HepG2 (cell line): ENCODE measurements around the gene ZNF22. TPM values are rescaled to one million over a fixed set of nuclear protein-coding genes. Genes with fewer than 3 reads are reported as not detected.

Experiments used
- ATAC-seq: fragments of 200-7000 bp; cut with Tn5 transposase; 3 replicates; pipeline ENCODE4 v1.9.1; 2020; ENCODE audit warnings: mild to moderate bottlenecking, moderate library complexity
- BruUV-seq: library from RNA; stranded (reverse); fragments of 400-500 nt; replicated peaks from 2 replicates; lab custom pipeline; 2021; lab: Mats Ljungman, UMichigan
- CTCF ChIA-PET: fragments of 300-600 bp; formaldehyde crosslinking; extraction: SDS; loops from one replicate; lab custom pipeline; 2021; ENCODE audit warnings: low total read pairs, inconsistent platforms, low intra/inter-chr PET ratio; lab: Yijun Ruan, JAX
- POLR2A ChIA-PET: fragments of 350-600 bp; sonication (Branson Sonifier 250); formaldehyde crosslinking; loops from one replicate; lab custom pipeline; 2020; ENCODE audit warnings: antibody characterized with exemption, inconsistent platforms; lab: Yijun Ruan, JAX
- DNase-seq: peaks from one replicate; pipeline ENCODE4 v3.0.0-alpha.2; 2015; ENCODE audit warnings: low spot score
- FAIRE-seq: peaks from 3 replicates; lab custom pipeline; 2011; peaks lifted over from hg19 to GRCh38; lab: Jason Lieb, UNC
- H2AFZ ChIP-seq: one replicate; pipeline ENCODE4 v1.6.1; 2011; ENCODE audit warnings: low read length, inconsistent platforms
- H3K27ac ChIP-seq: fragments of 300-600 bp; 3 replicates; pipeline ENCODE4 v1.8.0; 2011; ENCODE audit warnings: mixed run types, mild to moderate bottlenecking, mixed read lengths, low read length, inconsistent platforms; ENCODE audit not compliant: insufficient read depth; ENCODE audit errors: extremely low read length
- H3K27me3 ChIP-seq, 2 experiments: fragments of 200-600 bp in 1 of 2; 2 replicates in 1 of 2; 3 replicates in 1 of 2; pipeline versions ENCODE4 v1.6.0 to v1.8.0; 2011; ENCODE audit warnings: low read length in 2 of 2, mild to moderate bottlenecking in 2 of 2, moderate library complexity in 2 of 2, inconsistent platforms in 1 of 2; ENCODE audit not compliant: insufficient read depth in 2 of 2, control insufficient read depth in 1 of 2
- H3K36me3 ChIP-seq, 2 experiments: fragments of 200-600 bp in 1 of 2; replicated peaks in 1 of 2; 2 replicates in 1 of 2; 3 replicates in 1 of 2; pipeline versions ENCODE4 v1.5.1 to v1.8.0; 2011; ENCODE audit warnings: low read length in 2 of 2, inconsistent platforms in 1 of 2; ENCODE audit not compliant: insufficient read depth in 2 of 2, control insufficient read depth in 1 of 2
- H3K4me1 ChIP-seq: 2 replicates; pipeline ENCODE4 v1.5.1; 2012; ENCODE audit warnings: low read length, inconsistent platforms; ENCODE audit not compliant: insufficient read depth
- H3K4me2 ChIP-seq: 2 replicates; pipeline ENCODE4 v1.6.0; 2011; ENCODE audit warnings: low read depth, low read length, inconsistent platforms
- H3K4me3 ChIP-seq, 3 experiments: fragments of 200-600 bp in 1 of 3; sonication (generic), shearing (Covaris generic) in 1 of 3; replicated peaks in 1 of 3; 2 replicates each; pipeline ENCODE4 v1.5.1; 2011 to 2016; ENCODE audit warnings: low read length in 3 of 3, inconsistent platforms in 2 of 3, low read depth in 2 of 3, mild to moderate bottlenecking in 2 of 3, control low read depth in 1 of 3, mixed read lengths in 1 of 3; ENCODE audit not compliant: insufficient read depth in 1 of 3
- H3K79me2 ChIP-seq: one replicate; pipeline ENCODE4 v1.6.1; 2011; ENCODE audit warnings: low read length, inconsistent platforms; ENCODE audit not compliant: insufficient read depth
- H3K9ac ChIP-seq: 2 replicates; pipeline ENCODE4 v1.6.0; 2011; ENCODE audit warnings: mild to moderate bottlenecking, low read depth, low read length, inconsistent platforms; ENCODE audit not compliant: insufficient read depth
- H3K9me3 ChIP-seq: 2 replicates; pipeline ENCODE4 v1.5.1; 2012; ENCODE audit warnings: mild to moderate bottlenecking, low read length
- H4K20me1 ChIP-seq: 2 replicates; pipeline ENCODE4 v1.6.0; 2011; ENCODE audit warnings: inconsistent platforms, mild to moderate bottlenecking, low read length, moderate library complexity; ENCODE audit not compliant: insufficient read depth
- AHDC1 ChIP-seq: sonication (generic); formaldehyde crosslinking; IDR thresholded peaks from 2 replicates; pipeline ENCODE4 v1.5.1; 2020; ENCODE audit warnings: mild to moderate bottlenecking, missing genetic modification reagents, borderline replicate concordance
- CHD4 ChIP-seq: fragments of 200-600 bp; sonication (generic); IDR thresholded peaks from 2 replicates; pipeline ENCODE4 v1.7.0; 2017; ENCODE audit warnings: mild to moderate bottlenecking, low read length, borderline replicate concordance
- CREB1 ChIP-seq, 2 experiments: fragments of 450-650 bp in 1 of 2; IDR thresholded peaks; 2 replicates each; pipeline ENCODE4 v1.6.1; 2016 to 2017; ENCODE audit warnings: control low read depth in 1 of 2, mild to moderate bottlenecking in 1 of 2, missing compliant biosample characterization in 1 of 2, missing genetic modification characterization in 1 of 2
- NR2F1 ChIP-seq, 2 experiments: fragments of 450-650 bp in 1 of 2; formaldehyde crosslinking in 1 of 2; IDR thresholded peaks; 2 replicates each; pipeline versions ENCODE4 v1.5.0 to v1.6.1; 2016 to 2020; ENCODE audit warnings: mild to moderate bottlenecking in 1 of 2, missing compliant biosample characterization in 1 of 2, missing genetic modification reagents in 1 of 2, moderate library complexity in 1 of 2
- RNF219 ChIP-seq: sonication (generic); formaldehyde crosslinking; IDR thresholded peaks from 2 replicates; pipeline ENCODE4 v1.5.0; 2020; ENCODE audit warnings: mild to moderate bottlenecking, missing genetic modification reagents
- SIX1 ChIP-seq: sonication (generic); formaldehyde crosslinking; IDR thresholded peaks from 2 replicates; pipeline ENCODE4 v1.4.0; 2020; ENCODE audit warnings: missing genetic modification reagents, borderline replicate concordance
- SNAPC4 ChIP-seq: sonication (generic); formaldehyde crosslinking; IDR thresholded peaks from 2 replicates; pipeline ENCODE4 v1.4.0; 2020; ENCODE audit warnings: mild to moderate bottlenecking, missing genetic modification reagents
- SRSF4 ChIP-seq: fragments of 200-400 bp; formaldehyde crosslinking; IDR thresholded peaks from one replicate; pipeline ENCODE4 v1.6.1; 2018; ENCODE audit warnings: mild to moderate bottlenecking, low read depth, low read length, moderate library complexity; ENCODE audit not compliant: poor library complexity, severe bottlenecking
- TSC22D2 ChIP-seq: sonication (generic); formaldehyde crosslinking; IDR thresholded peaks from 2 replicates; pipeline ENCODE4 v1.5.1; 2020; ENCODE audit warnings: missing genetic modification reagents, mild to moderate bottlenecking, borderline replicate concordance
- ZNF850 ChIP-seq: sonication (generic); formaldehyde crosslinking; conservative IDR thresholded peaks from 2 replicates; pipeline ENCODE4 v1.9.0; 2021; ENCODE audit warnings: mild to moderate bottlenecking, missing genetic modification reagents
- WGBS: methylation state at CpG from one replicate; pipeline ENCODE4 v1.1.6; 2017; ENCODE audit warnings: low lambda C conversion rate; 5-methylcytosine and 5-hydroxymethylcytosine counted together
- in situ Hi-C: cut with HindIII; loops from 2 replicates; pipeline ENCODE4 v1.10.0; 2017; ENCODE audit warnings: low pct_unique_long_range_greater_than_20kb; ENCODE audit not compliant: extremely low pct_ligation_motif_present
- intact Hi-C: fragments of 100-400 bp; cut with micrococcal nuclease; formaldehyde crosslinking; loops from one replicate; pipeline ENCODE4 v1.10.0; 2022; ENCODE audit not compliant: unreplicated experiment
- polyA plus RNA-seq, 8 experiments: library from polyadenylated mRNA; depleted of rRNA in 3 of 8; stranded (reverse) in 7 of 8; unstranded in 1 of 8; fragments of >200 nt; fragmentation: Illumina TruSeq in 4 of 8; extraction: Trizol in 4 of 8; gene quantifications; 2 replicates each; pipeline versions ENCODE4 v1.2.1 to v1.2.3, GENCODE V29; 2011 to 2016; ENCODE audit warnings: low read depth in 4 of 8, missing spikeins in 1 of 8, mixed read lengths in 1 of 8; ENCODE audit not compliant: insufficient read depth in 1 of 8
- total RNA-seq, 5 experiments: library from RNA; depleted of rRNA; stranded (reverse); fragments of >200 nt; fragmentation: Illumina TruSeq; extraction: Trizol; gene quantifications; 2 replicates each; pipeline ENCODE4 v1.2.3, GENCODE V29; 2016; ENCODE audit warnings: low read depth in 1 of 5

The ZNF22 gene
- total and polyA plus RNA-seq, 2 of the 13 experiments (the other 11 are each of a cell fraction or from before 2014, with no cell fraction given): 0.40 to 1.3 TPM

GRCh38 chr10:45050551-45051235 is 50.0 kb downstream of the ZNF22 start:
- CTCF ChIA-PET: no interaction called here
- Histone ChIP-seq H4K20me1 (no peaks in the 10 kb centered on the region), H3K4me1 (no peaks in the 10 kb centered on the region), H2AFZ (no peak overlapping the region), H3K27me3 (no peaks in the 10 kb centered on the region), H3K9me3 (no peaks in the 10 kb centered on the region), H3K27ac (no peak overlapping the region), H3K4me3 (no peak overlapping the region), H3K9ac (no peak overlapping the region), H3K4me2 (no peak overlapping the region), H3K79me2 (no peaks in the 10 kb centered on the region), H3K36me3 (no peaks in the 10 kb centered on the region)
- ATAC-seq: no peak
- intact Hi-C loops (no loop called here), in situ Hi-C loops (no loop called here)
- BruUV-seq: no TSS peak
- WGBS: 2% methylated on average over 3 of the region's 4 CpGs
- FAIRE-seq: no peak
- DNase-seq: no peak
- POLR2A ChIA-PET: no interaction called here
- no peak for TF ChIP-seq NR2F1 (CRISPR knock-in tag; IDR thresholded peaks at IDR 0.05)
- TF ChIP-seq CREB1 (IDR thresholded peaks at IDR 0.05): no peak
- TF ChIP-seq CREB1 (CRISPR knock-in tag; IDR thresholded peaks at IDR 0.05): no peak
- TF ChIP-seq CHD4: no peak
- no peak for TF ChIP-seq AHDC1 (CRISPR knock-in tag)
- TF ChIP-seq SRSF4: no peak
- TF ChIP-seq RNF219 (CRISPR knock-in tag): no peak
- no peak for TF ChIP-seq SIX1
- no peak for TF ChIP-seq ZNF850
- TF ChIP-seq SNAPC4 (CRISPR knock-in tag): no peak
- no peak for TF ChIP-seq TSC22D2 (CRISPR knock-in tag)
